CD4-positive, alpha-beta T cell treated with Interleukin-6 at 100 ng/mL for 8 hours (primary cell): ENCODE measurements around the gene RIC8B.

Source experiments
- DNase-seq: peaks from one replicate; pipeline ENCODE4 v3.0.0-alpha.2; 2020; ENCODE audit warnings: mixed read lengths, low spot score

The RIC8B gene

GRCh38 chr12:106758349-106759110 is 16.0 kb upstream of the RIC8B start:
- no peak for DNase-seq

- DNase-seq: no peak
These were observed 14.8 kb upstream of the RIC8B start for GRCh38 chr12:106759526-106760183.

GRCh38 chr12:106760184-106760531 is 14.3 kb upstream of the RIC8B start:
- peak; percentile 61 for DNase-seq

GRCh38 chr12:106764220-106764619 is 10.3 kb upstream of the RIC8B start:
- no peak for DNase-seq

GRCh38 chr12:106764738-106765137 is 9.7 kb upstream of the RIC8B start:
- DNase-seq: no peak

- no peak for DNase-seq
These were observed 8.1 kb upstream of the RIC8B start for GRCh38 chr12:106766393-106766826.

GRCh38 chr12:106767206-106767605 is 7.3 kb upstream of the RIC8B start:
- DNase-seq: no peak

- no peak for DNase-seq
These were observed 6.3 kb upstream of the RIC8B start for GRCh38 chr12:106767954-106768822.

- no peak for DNase-seq
These were observed 5.4 kb upstream of the RIC8B start for GRCh38 chr12:106769078-106769477.

- DNase-seq: no peak
These were observed 4.9 kb upstream of the RIC8B start for GRCh38 chr12:106769546-106769945.

- DNase-seq: no peak
These were observed 3.1 kb upstream of the RIC8B start for GRCh38 chr12:106771425-106771824.

- DNase-seq: no peak
These were observed 1.0 kb upstream of the RIC8B start for GRCh38 chr12:106773286-106774004.

- DNase-seq: no peak
These were observed 484 bp downstream of the RIC8B start for GRCh38 chr12:106774808-106775524.

GRCh38 chr12:106776897-106777296 is 2.4 kb downstream of the RIC8B start:
- no peak for DNase-seq

- DNase-seq: no peak
These were observed 5.6 kb downstream of the RIC8B start for GRCh38 chr12:106780010-106780631.

- DNase-seq: no peak
These were observed 8.1 kb downstream of the RIC8B start for GRCh38 chr12:106782619-106783018.

GRCh38 chr12:106783515-106783914 is 9.0 kb downstream of the RIC8B start:
- DNase-seq: no peak

- no peak for DNase-seq
These were observed 15.5 kb downstream of the RIC8B start for GRCh38 chr12:106790020-106790419.

GRCh38 chr12:106791531-106791930 is 17.0 kb downstream of the RIC8B start:
- no peak for DNase-seq

- DNase-seq: no peak
These were observed 19.9 kb downstream of the RIC8B start for GRCh38 chr12:106794369-106794768.

GRCh38 chr12:106801167-106801708 is 26.8 kb downstream of the RIC8B start:
- no peak for DNase-seq
